GM12878 (cell line): ENCODE data around the gene PTK6. TPM values are rescaled to one million over a fixed set of nuclear protein-coding genes. Genes with fewer than 3 reads are reported as not detected.

Source experiments
- ATAC-seq: fragments of 200-7000 bp; cut with Tn5 transposase; 3 replicates; pipeline ENCODE4 v1.9.1; 2020; ENCODE audit warnings: mild to moderate bottlenecking, moderate library complexity
- BruUV-seq: library from RNA; stranded (reverse); fragments of 400-500 nt; replicated peaks from 2 replicates; lab custom pipeline; 2021; lab: Mats Ljungman, UMichigan
- CTCF ChIA-PET: fragments of 300-600 bp; sonication (Branson Sonifier 250); formaldehyde crosslinking; extraction: SDS; loops from one replicate; lab custom pipeline; 2021; ENCODE audit warnings: inconsistent platforms; lab: Yijun Ruan, JAX
- POLR2A ChIA-PET: fragments of 350-600 bp; formaldehyde crosslinking; extraction: SDS; loops from one replicate; lab custom pipeline; 2021; ENCODE audit warnings: inconsistent platforms; lab: Charles Lee
- RAD21 ChIA-PET: fragments of 300-600 bp; sonication (Branson Sonifier 250); formaldehyde crosslinking; loops from one replicate; lab custom pipeline; 2023; ENCODE audit warnings: antibody characterized with exemption; ENCODE audit not compliant: unreplicated experiment; lab: Charles Lee
- SMC1A ChIA-PET: fragments of 300-600 bp; sonication (Branson Sonifier 250); formaldehyde crosslinking; loops from one replicate; lab custom pipeline; 2023; ENCODE audit not compliant: unreplicated experiment, uncharacterized antibody; lab: Charles Lee
- DNase-seq: peaks from one replicate; pipeline ENCODE4 v3.0.0-alpha.2; 2011; ENCODE audit warnings: low read depth, low spot score
- FAIRE-seq: peaks from 3 replicates; lab custom pipeline; 2011; peaks lifted over from hg19 to GRCh38; lab: Jason Lieb, UNC
- H2AFZ ChIP-seq: 2 replicates; pipeline ENCODE4 v1.6.0; 2011; ENCODE audit warnings: low read depth, low read length, control low read depth; ENCODE audit not compliant: control insufficient read depth
- H3K27ac ChIP-seq: 2 replicates; pipeline ENCODE4 v1.5.1; 2011; ENCODE audit warnings: control low read depth; ENCODE audit not compliant: control insufficient read depth, insufficient read depth
- H3K27me3 ChIP-seq, 2 experiments: replicated peaks in 1 of 2; 2 replicates each; pipeline versions ENCODE4 v1.6.0 to v1.6.1; 2011; ENCODE audit warnings: low read length in 1 of 2; ENCODE audit not compliant: control insufficient read depth in 2 of 2, insufficient read depth in 2 of 2
- H3K36me3 ChIP-seq, 2 experiments: 2 replicates each; pipeline ENCODE4 v1.5.1; 2011; ENCODE audit warnings: low read length in 1 of 2; ENCODE audit not compliant: control insufficient read depth in 2 of 2, insufficient read depth in 2 of 2
- H3K4me1 ChIP-seq: 2 replicates; pipeline ENCODE4 v1.6.1; 2011; ENCODE audit warnings: mild to moderate bottlenecking, low read length, moderate library complexity, mixed read lengths; ENCODE audit not compliant: control insufficient read depth, insufficient read depth
- H3K4me2 ChIP-seq: 2 replicates; pipeline ENCODE4 v1.6.0; 2011; ENCODE audit warnings: control low read depth; ENCODE audit not compliant: control insufficient read depth, insufficient read depth
- H3K4me3 ChIP-seq: fragments of 200-600 bp; sonication (generic); 2 replicates; pipeline ENCODE4 v1.5.1; 2016
- H3K79me2 ChIP-seq: 2 replicates; pipeline ENCODE4 v1.6.0; 2011; ENCODE audit warnings: low read length; ENCODE audit not compliant: control insufficient read depth, insufficient read depth
- H3K9ac ChIP-seq: 2 replicates; pipeline ENCODE4 v1.8.0; 2011; ENCODE audit warnings: low read length, control low read depth, mixed read lengths; ENCODE audit not compliant: control insufficient read depth, insufficient read depth
- H3K9me3 ChIP-seq: replicated peaks from 3 replicates; pipeline ENCODE4 v1.5.1; 2011; ENCODE audit warnings: mild to moderate bottlenecking, low read length; ENCODE audit not compliant: control insufficient read depth, insufficient read depth
- H4K20me1 ChIP-seq: 2 replicates; pipeline ENCODE4 v1.6.0; 2011; ENCODE audit not compliant: control insufficient read depth, insufficient read depth
- ATF3 ChIP-seq: IDR thresholded peaks from 2 replicates; pipeline ENCODE4 v1.6.1; 2011; ENCODE audit warnings: low read depth, mild to moderate bottlenecking, low read length, moderate library complexity, borderline replicate concordance; ENCODE audit errors: extremely low read depth
- ATF7 ChIP-seq: fragments of 450-650 bp; IDR thresholded peaks from 2 replicates; pipeline ENCODE4 v1.6.1; 2016; ENCODE audit warnings: low read depth, mild to moderate bottlenecking
- DPF2 ChIP-seq: fragments of 450-650 bp; IDR thresholded peaks from 2 replicates; pipeline ENCODE4 v1.6.1; 2017; ENCODE audit warnings: mild to moderate bottlenecking
- ELK1 ChIP-seq: IDR thresholded peaks from 2 replicates; pipeline ENCODE4 v1.6.1; 2012; ENCODE audit warnings: low read depth, low read length, improper control_type of control experiment
- FOS ChIP-seq: IDR thresholded peaks from 3 replicates; pipeline ENCODE4 v1.6.1; 2011; ENCODE audit warnings: borderline replicate concordance; ENCODE audit not compliant: insufficient read length; ENCODE audit errors: extremely low read depth
- IKZF1 ChIP-seq: fragments of 450-650 bp; conservative IDR thresholded peaks from 2 replicates; pipeline ENCODE4 v1.6.1; 2017; ENCODE audit warnings: antibody characterized with exemption, mild to moderate bottlenecking
- LARP7 ChIP-seq: fragments of 450-650 bp; IDR thresholded peaks from 2 replicates; pipeline ENCODE4 v1.6.1; 2017; ENCODE audit warnings: mild to moderate bottlenecking
- NBN ChIP-seq: fragments of 450-650 bp; IDR thresholded peaks from 2 replicates; pipeline ENCODE4 v1.6.1; 2016
- POU2F2 ChIP-seq: IDR thresholded peaks from 3 replicates; pipeline ENCODE4 v1.6.1; 2011; ENCODE audit warnings: low read depth, mild to moderate bottlenecking, low read length, borderline replicate concordance
- RCOR1 ChIP-seq: conservative IDR thresholded peaks from 2 replicates; pipeline ENCODE4 v1.6.1; 2012; ENCODE audit warnings: low read depth, low read length, improper control_type of control experiment
- RFX5 ChIP-seq: IDR thresholded peaks from 2 replicates; pipeline ENCODE4 v1.6.1; 2011; ENCODE audit warnings: low read depth, low read length, improper control_type of control experiment
- SP1 ChIP-seq: IDR thresholded peaks from one replicate; pipeline ENCODE4 v1.6.1; 2011; ENCODE audit warnings: low read depth, low read length
- SPI1 ChIP-seq: IDR thresholded peaks from 2 replicates; pipeline ENCODE4 v1.6.1; 2011; ENCODE audit warnings: low read depth, mild to moderate bottlenecking, low read length, moderate library complexity, borderline replicate concordance; ENCODE audit not compliant: insufficient read depth
- SREBF2 ChIP-seq: IDR thresholded peaks from 2 replicates; pipeline ENCODE4 v1.6.1; 2012; ENCODE audit warnings: mild to moderate bottlenecking, low read length
- YBX1 ChIP-seq: fragments of 450-650 bp; IDR thresholded peaks from 2 replicates; pipeline ENCODE4 v1.6.1; 2016; ENCODE audit warnings: antibody characterized with exemption
- ZNF24 ChIP-seq: fragments of 450-650 bp; IDR thresholded peaks from 2 replicates; pipeline ENCODE4 v1.6.1; 2017; ENCODE audit warnings: antibody characterized with exemption, mild to moderate bottlenecking
- ZNF384 ChIP-seq: IDR thresholded peaks from 2 replicates; pipeline ENCODE4 v1.6.1; 2012; ENCODE audit warnings: low read depth, mild to moderate bottlenecking, low read length, improper control_type of control experiment, borderline replicate concordance
- WGBS: methylation state at CpG from one replicate; pipeline ENCODE4 v1.1.6; 2016; ENCODE audit warnings: low lambda C conversion rate; ENCODE audit not compliant: insufficient replicate concordance, insufficient coverage; ENCODE audit errors: missing lambda C conversion rate; 5-methylcytosine and 5-hydroxymethylcytosine counted together
- in situ Hi-C: fragments of 300-500 bp; cut with MboI; formaldehyde crosslinking; loops from 9 replicates; pipeline ENCODE4 v1.14.3; 2018; ENCODE audit warnings: mixed read lengths
- intact Hi-C: fragments of 100-400 bp; cut with micrococcal nuclease; formaldehyde crosslinking; loops from one replicate; pipeline ENCODE4 v1.14.2; 2022; ENCODE audit not compliant: unreplicated experiment
- polyA plus RNA-seq, 11 experiments: library from polyadenylated mRNA; depleted of rRNA in 4 of 11; unstranded in 6 of 11; stranded (reverse) in 5 of 11; fragments of >200 nt; fragmentation: Nextera tagmentation in 4 of 11; fragmentation: Illumina TruSeq in 1 of 11; extraction: Ambion mirVana in 4 of 11; extraction: Trizol in 1 of 11; gene quantifications; 1 replicate in 1 of 11; 2 replicates in 10 of 11; pipeline versions ENCODE4 v1.2.1 to v1.2.3, GENCODE V29; 2011 to 2016; ENCODE audit warnings: inconsistent platforms in 2 of 11, missing spikeins in 2 of 11, low read depth in 1 of 11
- total RNA-seq, 4 experiments: library from RNA; depleted of rRNA in 3 of 4; stranded (reverse); fragments of >200 nt in 3 of 4; fragmentation: Illumina TruSeq in 1 of 4; extraction: Trizol in 1 of 4; gene quantifications; 2 replicates each; pipeline versions ENCODE4 v1.2.1 to v1.2.3, GENCODE V29; 2013 to 2021

Gene PTK6
- total and polyA plus RNA-seq, 10 of the 15 experiments (the other 5 are each of a cell fraction or from before 2014, with no cell fraction given), result 0.02 to 0.21 (median 0.09) TPM; not detected in 3

GRCh38 chr20:63543131-63543530 lies 6.0 kb upstream of the PTK6 start:
- Histone ChIP-seq H3K4me1 (peaks cover 18% of the 10 kb centered on the region; the same call in 1 of the 2 replicates), H3K4me3 (no peak overlapping the region), H3K79me2 (no peaks in the 10 kb centered on the region), H3K4me2 (no peak overlapping the region), H3K36me3 (no peaks in the 10 kb centered on the region), H3K9me3 (no peaks in the 10 kb centered on the region), H3K27ac (no peak overlapping the region), H3K9ac (no peak overlapping the region), H4K20me1 (no peaks in the 10 kb centered on the region), H3K27me3 (no peaks in the 10 kb centered on the region), H2AFZ (no peak overlapping the region)
- in situ Hi-C loops (no loop called here), intact Hi-C loops (no loop called here)
- ChIA-PET RAD21 (interaction anchor here (0.6 to 1.7 kb wide), 5 partner anchors 10 to 321 kb away, joined by 3 to 9 read pairs (median 3); no protein-coding TSS in a partner anchor), POLR2A (interaction anchor here (0.6 to 1.5 kb wide), 6 partner anchors 9 to 258 kb away, joined by 3 to 5 read pairs (median 3); partner anchors contain the start of gene PPDPF), SMC1A (interaction anchor here (1.2 kb wide), 1 partner anchor 99 kb away, joined by 4 read pairs; no protein-coding TSS in a partner anchor), CTCF (interaction anchor here (1.2 to 1.3 kb wide), 2 partner anchors 9 to 12 kb away, joined by 4 to 9 read pairs; no protein-coding TSS in a partner anchor)
- no TSS peak for BruUV-seq
- ATAC-seq (peak; percentile 3; the same call in 2 of the 3 replicates), DNase-seq (no peak), FAIRE-seq (no peak)
- WGBS, result 26% methylated on average over 10 of the region's 10 CpGs
- 0 out of 2 replicates have a peak, but pooled peaks have one; percentile 36 for TF ChIP-seq IKZF1
- no peak for TF ChIP-seq ZNF384
- TF ChIP-seq DPF2, result peak; percentile 13; the same call in 1 of the 2 replicates
- peak; percentile 2; the same call in 1 of the 2 replicates for TF ChIP-seq LARP7

GRCh38 chr20:63542696-63543095 lies 5.5 kb upstream of the PTK6 start:
- Histone ChIP-seq H3K27ac (no peak overlapping the region; the same call in 1 of the 2 replicates), H3K9ac (no peak overlapping the region), H3K9me3 (no peaks in the 10 kb centered on the region), H3K4me1 (peaks cover 18% of the 10 kb centered on the region; the same call in 1 of the 2 replicates), H3K79me2 (no peaks in the 10 kb centered on the region), H3K27me3 (no peaks in the 10 kb centered on the region), H3K4me3 (no peak overlapping the region), H3K36me3 (no peaks in the 10 kb centered on the region), H4K20me1 (no peaks in the 10 kb centered on the region), H3K4me2 (no peak overlapping the region; the same call in 1 of the 2 replicates), H2AFZ (no peak overlapping the region)
- RAD21 ChIA-PET, result interaction anchor here (0.6 to 1.7 kb wide), 6 partner anchors 10 to 322 kb away, joined by 3 to 9 read pairs (median 3); partner anchors contain the start of gene HELZ2
- 0% methylated on average over 10 of the region's 10 CpGs for WGBS
- DNase-seq (no peak), ATAC-seq (peak; percentile 52), FAIRE-seq (no peak)
- BruUV-seq, result no TSS peak
- in situ Hi-C loops (no loop called here), intact Hi-C loops (no loop called here)
- CTCF ChIA-PET, result interaction anchor here (1.0 to 1.3 kb wide), 3 partner anchors 10 to 31 kb away, joined by 3 to 9 read pairs (median 4); partner anchors contain the start of gene HELZ2
- SMC1A ChIA-PET, result interaction anchor here (1.2 kb wide), 1 partner anchor 99 kb away, joined by 4 read pairs; no protein-coding TSS in a partner anchor
- POLR2A ChIA-PET, result interaction anchor here (0.6 to 1.5 kb wide), 7 partner anchors 9 to 258 kb away, joined by 3 to 5 read pairs (median 3); partner anchors contain the start of gene PPDPF
- TF ChIP-seq SPI1 (0 out of 2 replicates have a peak, but pooled peaks have one; percentile 9), YBX1 (no peak), POU2F2 (no peak), SP1 (peak; percentile 55), NBN (peak; percentile 42; the same call in 1 of the 2 replicates), ZNF24 (no peak), SREBF2 (no peak), ATF3 (no peak), RFX5 (no peak), ELK1 (peak; percentile 61; the same call in 1 of the 2 replicates), LARP7 (no peak), RCOR1 (no peak), FOS (no peak), ATF7 (peak; percentile 41)
